Activated CD8-positive, alpha-beta T cell treated with anti-CD3 and anti-CD28 coated beads, Interleukin-2, amount 10 ng/mL, durations not matched to agents 7 days and 5 days (primary cell): ENCODE measurements around the gene PARG. TPM values are rescaled to one million over a fixed set of nuclear protein-coding genes. Genes with fewer than 3 reads are reported as not detected.
"Not testable (repeated sequence)": the region's sequence is repeated elsewhere in the genome, so short reads cannot be mapped to it uniquely, and the experiment has no call there.

Experiments
- ATAC-seq: fragments of 150-1000 bp; cut with Tn5 transposase; one replicate; pipeline ENCODE4 v1.10.0; 2021; ENCODE audit warnings: moderate library complexity
- CTCF ChIA-PET: fragments of 350-600 bp; sonication (Branson Sonifier 250); formaldehyde crosslinking; loops from one replicate; lab custom pipeline; 2021; ENCODE audit warnings: antibody characterized with exemption; lab: Charles Lee
- POLR2A ChIA-PET: fragments of 350-600 bp; sonication (Branson Sonifier 250); formaldehyde crosslinking; loops from one replicate; lab custom pipeline; 2021; ENCODE audit warnings: antibody characterized with exemption; lab: Charles Lee
- DNase-seq: peaks from one replicate; pipeline ENCODE4 v3.0.0-alpha.2; 2020
- H3K27ac Mint-ChIP-seq: one replicate; pipeline ENCODE4 v1.8.0; 2021; ENCODE audit warnings: mild to moderate bottlenecking, mixed read lengths
- H3K27me3 Mint-ChIP-seq: one replicate; pipeline ENCODE4 v1.8.0; 2021; ENCODE audit warnings: low read depth, mixed read lengths
- H3K36me3 Mint-ChIP-seq: one replicate; pipeline ENCODE4 v1.8.0; 2021; ENCODE audit warnings: low read depth, mixed read lengths
- H3K4me1 Mint-ChIP-seq: one replicate; pipeline ENCODE4 v1.8.0; 2021; ENCODE audit warnings: low read depth, mixed read lengths
- H3K4me3 Mint-ChIP-seq: one replicate; pipeline ENCODE4 v1.8.0; 2021; ENCODE audit warnings: mild to moderate bottlenecking, mixed read lengths
- H3K9me3 Mint-ChIP-seq: one replicate; pipeline ENCODE4 v1.8.0; 2022; ENCODE audit warnings: mixed read lengths; ENCODE audit not compliant: insufficient read depth
- total RNA-seq, 2 experiments: library from RNA; stranded (reverse); gene quantifications; one replicate each; pipeline ENCODE4 v1.2.3, GENCODE V29; 2021

The PARG gene
- total RNA-seq, 2 experiments from 2014 or later: 29.7 to 31.6 TPM

GRCh38 chr10:49798275-49798674 lies 143.6 kb downstream of the PARG start:
- DNase-seq (no peak), ATAC-seq (no peak)
- Mint-ChIP-seq H3K27me3 (peaks cover 6% of the 10 kb centered on the region), H3K27ac (no peak overlapping the region), H3K36me3 (no peaks in the 10 kb centered on the region), H3K9me3 (no peaks in the 10 kb centered on the region), H3K4me3 (no peak overlapping the region), H3K4me1 (no peaks in the 10 kb centered on the region)
- CTCF ChIA-PET: no interaction called here
- POLR2A ChIA-PET: no interaction called here

- H3K4me3 Mint-ChIP-seq: no peak overlapping the region
- CTCF ChIA-PET: no interaction called here
- no peaks in the 10 kb centered on the region for H3K9me3 Mint-ChIP-seq
- H3K27ac Mint-ChIP-seq: no peak overlapping the region
- POLR2A ChIA-PET: no interaction called here
- no peak for DNase-seq
- ATAC-seq: no peak
- H3K27me3 Mint-ChIP-seq: no peaks in the 10 kb centered on the region
- H3K36me3 Mint-ChIP-seq: no peaks in the 10 kb centered on the region
- H3K4me1 Mint-ChIP-seq: no peaks in the 10 kb centered on the region
These were observed 150.7 kb downstream of the PARG start for GRCh38 chr10:49791100-49791499.

- ATAC-seq: no peak
- peaks cover 6% of the 10 kb centered on the region for H3K27me3 Mint-ChIP-seq
- H3K4me3 Mint-ChIP-seq: no peak overlapping the region
- no peak for DNase-seq
- no peaks in the 10 kb centered on the region for H3K9me3 Mint-ChIP-seq
- ChIA-PET CTCF (no interaction called here), POLR2A (no interaction called here)
- H3K27ac Mint-ChIP-seq: no peak overlapping the region
- no peaks in the 10 kb centered on the region for H3K36me3 Mint-ChIP-seq
- H3K4me1 Mint-ChIP-seq: no peaks in the 10 kb centered on the region
These were observed 157.1 kb downstream of the PARG start for GRCh38 chr10:49784681-49785080.

- H3K4me3 Mint-ChIP-seq: no peak overlapping the region
- ChIA-PET CTCF (no interaction called here), POLR2A (no interaction called here)
- no peak for DNase-seq
- H3K9me3 Mint-ChIP-seq: no peaks in the 10 kb centered on the region
- no peak for ATAC-seq
- H3K27me3 Mint-ChIP-seq: peaks cover 8% of the 10 kb centered on the region
- no peak overlapping the region for H3K27ac Mint-ChIP-seq
- H3K4me1 Mint-ChIP-seq: no peaks in the 10 kb centered on the region
- H3K36me3 Mint-ChIP-seq: no peaks in the 10 kb centered on the region
These were observed 158.2 kb downstream of the PARG start for GRCh38 chr10:49783645-49784044.

GRCh38 chr10:49781247-49781646 lies 160.6 kb downstream of the PARG start:
- H3K4me3 Mint-ChIP-seq: no peak overlapping the region
- ChIA-PET POLR2A (no interaction called here), CTCF (interaction anchor here (1.9 to 2.6 kb wide), 2 partner anchors 10 to 186 kb away, joined by 6 to 7 read pairs; no protein-coding TSS in a partner anchor)
- no peaks in the 10 kb centered on the region for H3K4me1 Mint-ChIP-seq
- no peak for ATAC-seq
- no peak for DNase-seq
- H3K27me3 Mint-ChIP-seq: peaks cover 8% of the 10 kb centered on the region
- H3K36me3 Mint-ChIP-seq: no peaks in the 10 kb centered on the region
- no peaks in the 10 kb centered on the region for H3K9me3 Mint-ChIP-seq
- H3K27ac Mint-ChIP-seq: no peak overlapping the region

- H3K27ac Mint-ChIP-seq: no peak overlapping the region
- ATAC-seq: no peak
- ChIA-PET POLR2A (no interaction called here), CTCF (interaction anchor here (0.6 kb wide), 1 partner anchor 428 kb away, joined by 3 read pairs; no protein-coding TSS in a partner anchor)
- no peak overlapping the region for H3K4me3 Mint-ChIP-seq
- H3K27me3 Mint-ChIP-seq: peaks cover 2% of the 10 kb centered on the region
- DNase-seq: no peak
- H3K36me3 Mint-ChIP-seq: no peaks in the 10 kb centered on the region
- no peaks in the 10 kb centered on the region for H3K9me3 Mint-ChIP-seq
- no peaks in the 10 kb centered on the region for H3K4me1 Mint-ChIP-seq
These were observed 163.6 kb downstream of the PARG start for GRCh38 chr10:49778197-49778596.

GRCh38 chr10:49776851-49777250 lies 165.0 kb downstream of the PARG start:
- Mint-ChIP-seq H3K4me3 (no peak overlapping the region), H3K27me3 (peaks cover 11% of the 10 kb centered on the region), H3K27ac (no peak overlapping the region), H3K9me3 (no peaks in the 10 kb centered on the region), H3K4me1 (no peaks in the 10 kb centered on the region), H3K36me3 (no peaks in the 10 kb centered on the region)
- DNase-seq (no peak), ATAC-seq (no peak)
- CTCF ChIA-PET: no interaction called here
- POLR2A ChIA-PET: no interaction called here

- H3K4me3 Mint-ChIP-seq: no peak overlapping the region
- no peaks in the 10 kb centered on the region for H3K36me3 Mint-ChIP-seq
- peaks cover 5% of the 10 kb centered on the region for H3K4me1 Mint-ChIP-seq
- CTCF ChIA-PET: no interaction called here
- no peaks in the 10 kb centered on the region for H3K9me3 Mint-ChIP-seq
- no peak overlapping the region for H3K27ac Mint-ChIP-seq
- POLR2A ChIA-PET: no interaction called here
- peaks cover 17% of the 10 kb centered on the region for H3K27me3 Mint-ChIP-seq
- no peak for ATAC-seq
- no peak for DNase-seq
These were observed 166.8 kb downstream of the PARG start for GRCh38 chr10:49775014-49775413.

GRCh38 chr10:49772944-49773343 lies 168.9 kb downstream of the PARG start:
- CTCF ChIA-PET: not testable (repeated sequence)

GRCh38 chr10:49771046-49771445 lies 170.8 kb downstream of the PARG start:
- DNase-seq, H3K4me3 Mint-ChIP-seq, H3K4me1 Mint-ChIP-seq, H3K36me3 Mint-ChIP-seq, POLR2A ChIA-PET, H3K9me3 Mint-ChIP-seq, H3K27ac Mint-ChIP-seq: not testable (repeated sequence)
- ATAC-seq: peak; percentile 30
- CTCF ChIA-PET: interaction anchor here (1.0 kb wide), 1 partner anchor 10 kb away, joined by 6 read pairs; no protein-coding TSS in a partner anchor
- peaks cover 37% of the 10 kb centered on the region for H3K27me3 Mint-ChIP-seq

More at GRCh38 chr10:49772944-49773343, 168.9 kb downstream of the PARG start:
- H3K4me3 Mint-ChIP-seq, H3K36me3 Mint-ChIP-seq, H3K27ac Mint-ChIP-seq, H3K4me1 Mint-ChIP-seq, ATAC-seq, H3K9me3 Mint-ChIP-seq, POLR2A ChIA-PET, DNase-seq: not testable (repeated sequence)
- H3K27me3 Mint-ChIP-seq: peaks cover 25% of the 10 kb centered on the region

GRCh38 chr10:49769692-49770091 lies 172.1 kb downstream of the PARG start:
- Mint-ChIP-seq H3K36me3 (no peaks in the 10 kb centered on the region), H3K27ac (no peak overlapping the region), H3K4me1 (peaks cover 5% of the 10 kb centered on the region), H3K4me3 (no peak overlapping the region), H3K9me3 (no peaks in the 10 kb centered on the region), H3K27me3 (peaks cover 37% of the 10 kb centered on the region)
- ChIA-PET POLR2A (no interaction called here), CTCF (no interaction called here)
- ATAC-seq: no peak
- no peak for DNase-seq

GRCh38 chr10:49768731-49769130 lies 173.1 kb downstream of the PARG start:
- Mint-ChIP-seq H3K27ac (no peak overlapping the region), H3K36me3 (no peaks in the 10 kb centered on the region), H3K27me3 (peaks cover 37% of the 10 kb centered on the region), H3K9me3 (no peaks in the 10 kb centered on the region), H3K4me3 (no peak overlapping the region), H3K4me1 (peaks cover 5% of the 10 kb centered on the region)
- ChIA-PET POLR2A (no interaction called here), CTCF (no interaction called here)
- DNase-seq (no peak), ATAC-seq (no peak)

GRCh38 chr10:49768329-49768728 lies 173.5 kb downstream of the PARG start:
- Mint-ChIP-seq H3K27ac (no peak overlapping the region), H3K27me3 (peaks cover 41% of the 10 kb centered on the region), H3K9me3 (no peaks in the 10 kb centered on the region), H3K4me1 (peaks cover 5% of the 10 kb centered on the region), H3K36me3 (no peaks in the 10 kb centered on the region), H3K4me3 (no peak overlapping the region)
- ChIA-PET POLR2A (no interaction called here), CTCF (no interaction called here)
- ATAC-seq (no peak), DNase-seq (no peak)
